Suprapubic skin (tissue), 3 donors: ENCODE measurements around the gene BLNK.

Source experiments
- CTCF ChIP-seq, 2 donors: fragments of 200-600 bp in 1 of 2; fragments of 450-650 bp in 1 of 2; sonication (generic) in 1 of 2; IDR thresholded peaks; one replicate each; pipeline ENCODE4 v1.5.1; 2016 to 2019; ENCODE audit warnings: antibody characterized with exemption in 2 of 2, mild to moderate bottlenecking in 1 of 2, moderate library complexity in 1 of 2
- POLR2A ChIP-seq, 2 donors: fragments of 450-650 bp; IDR thresholded peaks; one replicate each; pipeline ENCODE4 v1.6.1; 2017; ENCODE audit warnings: antibody characterized with exemption in 2 of 2, mild to moderate bottlenecking in 2 of 2, moderate library complexity in 2 of 2

- no peak for TF ChIP-seq CTCF (IDR thresholded peaks at IDR 0.05)
- no peak for TF ChIP-seq POLR2A (IDR thresholded peaks at IDR 0.05)
Measured at GRCh38 chr10:96279191-96279641, 7.8 kb upstream of the BLNK start.
